BLaER1 (cell line): Measurements from ENCODE around the gene SMIM27.
"Not testable (repeated sequence)": the region's sequence is repeated elsewhere in the genome, so short reads cannot be mapped to it uniquely, and the experiment has no call there.

ENCODE experiments used
- H3K27ac ChIP-seq: shearing (Covaris generic); formaldehyde crosslinking; 2 replicates; pipeline ENCODE4 v1.8.1; 2022
- H3K27me3 ChIP-seq: shearing (Covaris generic); formaldehyde crosslinking; 2 replicates; pipeline ENCODE4 v1.8.1; 2022
- H3K36me3 ChIP-seq: shearing (Covaris generic); formaldehyde crosslinking; 2 replicates; pipeline ENCODE4 v1.8.1; 2022
- H3K4me1 ChIP-seq: shearing (Covaris generic); formaldehyde crosslinking; 2 replicates; pipeline ENCODE4 v1.8.1; 2022
- H3K4me2 ChIP-seq: shearing (Covaris generic); formaldehyde crosslinking; 2 replicates; pipeline ENCODE4 v1.8.1; 2022
- H3K4me3 ChIP-seq: shearing (Covaris generic); formaldehyde crosslinking; 2 replicates; pipeline ENCODE4 v1.8.1; 2022
- H3K9ac ChIP-seq: shearing (Covaris generic); formaldehyde crosslinking; 2 replicates; pipeline ENCODE4 v1.8.1; 2022
- H3K9me3 ChIP-seq: shearing (Covaris generic); formaldehyde crosslinking; 2 replicates; pipeline ENCODE4 v1.8.1; 2022
- H4K20me1 ChIP-seq: shearing (Covaris generic); formaldehyde crosslinking; 2 replicates; pipeline ENCODE4 v1.8.1; 2022
- Cebpa-rat ChIP-seq: shearing (Covaris generic); IDR thresholded peaks from 2 replicates; pipeline ENCODE4 v1.8.1; 2022

Gene SMIM27

GRCh38 chr9:32552172-32552872 is at the start of gene SMIM27, which contains the start of gene TOPORS:
TSS of gene SMIM27 (plus strand) at chr9:32552327. CDS start at chr9:32552435, 108 bp downstream.
TSS of gene TOPORS (minus strand) at chr9:32552586. CDS start at chr9:32552436, 150 bp downstream.
- H3K9ac ChIP-seq, result peak within 1 kb of the TSS; percentile 94
- 0 out of 2 replicates have a peak, but pooled peaks have one; percentile 43 for TF ChIP-seq Cebpa-rat
- H3K4me3 ChIP-seq, result peak within 1 kb of the TSS; percentile 95
- peak within 1 kb of the TSS; percentile 88 for H3K27ac ChIP-seq
- H3K36me3 ChIP-seq, result peaks cover 25% of the 10 kb centered on the region; the same call in 1 of the 2 replicates
- no peaks in the 10 kb centered on the region for H3K27me3 ChIP-seq
- H3K4me1 ChIP-seq, result peaks cover 36% of the 10 kb centered on the region
- H3K4me2 ChIP-seq, result peak within 1 kb of the TSS; percentile 81
- no peaks in the 10 kb centered on the region for H3K9me3 ChIP-seq
- H4K20me1 ChIP-seq, result peaks cover 50% of the 10 kb centered on the region

- Histone ChIP-seq H3K27ac (no peak overlapping the region), H3K4me1 (no peaks in the 10 kb centered on the region), H3K4me2 (no peak overlapping the region), H3K27me3 (no peaks in the 10 kb centered on the region), H4K20me1 (no peaks in the 10 kb centered on the region), H3K4me3 (no peak overlapping the region), H3K36me3 (peaks cover 35% of the 10 kb centered on the region), H3K9ac (no peak overlapping the region), H3K9me3 (no peaks in the 10 kb centered on the region)
- no peak for TF ChIP-seq Cebpa-rat
Measured at GRCh38 chr9:32502464-32502863, 49.7 kb upstream of the SMIM27 start.

GRCh38 chr9:32503008-32503407 is 49.1 kb upstream of the SMIM27 start:
- Histone ChIP-seq H3K4me3 (no peak overlapping the region), H3K27ac (no peak overlapping the region), H3K27me3 (no peaks in the 10 kb centered on the region), H3K36me3 (peaks cover 31% of the 10 kb centered on the region), H3K9ac (no peak overlapping the region), H4K20me1 (no peaks in the 10 kb centered on the region), H3K9me3 (no peaks in the 10 kb centered on the region), H3K4me1 (no peaks in the 10 kb centered on the region), H3K4me2 (no peak overlapping the region)
- TF ChIP-seq Cebpa-rat, result no peak

- no peak overlapping the region for H3K27ac ChIP-seq
- no peaks in the 10 kb centered on the region for H4K20me1 ChIP-seq
- no peaks in the 10 kb centered on the region for H3K27me3 ChIP-seq
- no peak for TF ChIP-seq Cebpa-rat
- no peak overlapping the region for H3K4me3 ChIP-seq
- no peaks in the 10 kb centered on the region for H3K4me1 ChIP-seq
- H3K9ac ChIP-seq, result no peak overlapping the region
- H3K9me3 ChIP-seq, result peaks cover 6% of the 10 kb centered on the region
- H3K36me3 ChIP-seq, result peaks cover 14% of the 10 kb centered on the region; the same call in 1 of the 2 replicates
- no peak overlapping the region for H3K4me2 ChIP-seq
Measured at GRCh38 chr9:32508728-32509127, 43.4 kb upstream of the SMIM27 start.

GRCh38 chr9:32516241-32516640 is 35.9 kb upstream of the SMIM27 start:
- Histone ChIP-seq H3K4me2 (no peak overlapping the region), H3K4me3 (no peak overlapping the region), H3K27me3 (no peaks in the 10 kb centered on the region), H3K27ac (no peak overlapping the region), H4K20me1 (no peaks in the 10 kb centered on the region), H3K36me3 (peaks cover 35% of the 10 kb centered on the region), H3K9me3 (peaks cover 70% of the 10 kb centered on the region), H3K4me1 (no peaks in the 10 kb centered on the region), H3K9ac (no peak overlapping the region)
- no peak for TF ChIP-seq Cebpa-rat

- Histone ChIP-seq H3K27me3 (no peaks in the 10 kb centered on the region), H3K4me3 (no peak overlapping the region), H3K4me1 (peaks cover under 1% of the 10 kb centered on the region; the same call in 1 of the 2 replicates), H3K36me3 (peaks cover 41% of the 10 kb centered on the region), H3K9me3 (peaks cover 83% of the 10 kb centered on the region), H4K20me1 (no peaks in the 10 kb centered on the region), H3K9ac (no peak overlapping the region), H3K27ac (no peak overlapping the region), H3K4me2 (no peak overlapping the region)
- no peak for TF ChIP-seq Cebpa-rat
Measured at GRCh38 chr9:32518276-32518675, 33.9 kb upstream of the SMIM27 start.

- Histone ChIP-seq H3K36me3 (peaks cover 21% of the 10 kb centered on the region), H3K9me3 (peaks cover 32% of the 10 kb centered on the region), H3K27me3 (no peaks in the 10 kb centered on the region), H3K9ac (no peak overlapping the region), H3K27ac (no peak overlapping the region), H3K4me3 (no peak overlapping the region), H4K20me1 (no peaks in the 10 kb centered on the region), H3K4me2 (no peak overlapping the region), H3K4me1 (peaks cover 33% of the 10 kb centered on the region)
- TF ChIP-seq Cebpa-rat, result no peak
Measured at GRCh38 chr9:32523910-32524309, 28.2 kb upstream of the SMIM27 start.

- peaks cover 19% of the 10 kb centered on the region for H3K36me3 ChIP-seq
- peaks cover 27% of the 10 kb centered on the region for H3K9me3 ChIP-seq
- peak overlapping the region; percentile 79 for H3K9ac ChIP-seq
- peaks cover 33% of the 10 kb centered on the region for H3K4me1 ChIP-seq
- peak overlapping the region; percentile 97 for H3K4me2 ChIP-seq
- not testable (repeated sequence) for H3K27ac ChIP-seq, H4K20me1 ChIP-seq, H3K27me3 ChIP-seq
- H3K4me3 ChIP-seq, result peak overlapping the region; percentile 75
Measured at GRCh38 chr9:32524558-32524891, 27.6 kb upstream of the SMIM27 start.

- TF ChIP-seq Cebpa-rat, result no peak
- Histone ChIP-seq H3K4me1 (peaks cover 33% of the 10 kb centered on the region), H3K4me2 (peak overlapping the region; percentile 97), H3K27ac (peak overlapping the region; percentile 71), H3K9me3 (peaks cover 26% of the 10 kb centered on the region), H3K27me3 (no peaks in the 10 kb centered on the region), H3K4me3 (peak overlapping the region; percentile 75), H4K20me1 (no peaks in the 10 kb centered on the region), H3K36me3 (peaks cover 16% of the 10 kb centered on the region), H3K9ac (peak overlapping the region; percentile 79)
Measured at GRCh38 chr9:32524892-32525708, 27.0 kb upstream of the SMIM27 start.

GRCh38 chr9:32525709-32526030 is 26.5 kb upstream of the SMIM27 start:
- Histone ChIP-seq H3K4me1 (peaks cover 33% of the 10 kb centered on the region), H4K20me1 (no peaks in the 10 kb centered on the region), H3K4me3 (peak overlapping the region; percentile 75), H3K27me3 (no peaks in the 10 kb centered on the region), H3K9me3 (peaks cover 20% of the 10 kb centered on the region), H3K27ac (peak overlapping the region; percentile 71), H3K36me3 (peaks cover 10% of the 10 kb centered on the region), H3K9ac (peak overlapping the region; percentile 79), H3K4me2 (peak overlapping the region; percentile 97)
- no peak for TF ChIP-seq Cebpa-rat
